ENCODE data around the gene ARMC3. TPM values are rescaled to one million over a fixed set of nuclear protein-coding genes. Genes with fewer than 3 reads are reported as not detected.

The ARMC3 gene
- total RNA-seq, 2 donors from 2014 or later: not detected

DNA sequence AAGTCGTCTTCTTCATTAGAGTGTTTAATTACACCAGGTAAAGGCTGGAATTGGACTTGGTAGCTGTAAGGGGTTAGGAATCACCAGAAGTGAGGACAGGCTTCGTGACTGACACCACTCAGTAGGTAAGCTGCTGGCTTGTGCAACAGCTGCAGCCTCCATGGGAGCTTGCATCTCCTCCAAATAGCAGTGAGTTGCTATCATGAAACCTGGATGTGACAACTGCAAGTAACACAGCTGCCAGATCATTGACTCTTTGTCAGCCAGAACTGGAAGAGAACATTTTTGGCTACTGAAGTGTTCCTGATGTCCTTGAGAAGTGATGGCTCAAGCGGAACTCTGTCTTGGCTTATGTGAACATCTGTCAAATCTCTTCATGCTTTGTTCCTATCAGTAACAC, 103.5 kb downstream of the ARMC3 start:
- DNase-seq (peak; percentile 28), ATAC-seq (peak; percentile 87 to 90)
- intact Hi-C loops (cut with DNase I): no loop called here

DNA sequence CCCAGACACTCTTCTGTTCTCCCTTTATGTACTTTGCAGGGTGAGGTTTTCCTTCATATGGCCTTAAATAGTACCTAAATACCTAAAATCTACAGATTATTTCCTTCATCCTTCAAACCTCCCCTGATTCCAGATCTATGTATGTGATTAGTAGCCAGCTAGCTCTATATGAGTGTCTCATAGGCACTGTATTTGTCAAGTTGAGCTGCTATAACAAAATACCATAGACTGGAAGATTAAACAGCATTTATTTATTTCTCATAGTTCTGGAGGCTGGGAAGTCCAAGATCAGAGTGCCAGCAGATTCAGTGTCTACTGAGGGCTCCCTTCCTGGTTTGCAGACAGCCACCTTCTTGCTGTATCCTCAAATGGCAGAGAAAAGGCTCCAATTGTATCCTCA, 106.9 kb downstream of the ARMC3 start:
- ATAC-seq (no peak), DNase-seq (no peak)
- intact Hi-C loops (cut with DNase I): no loop called here

DNA sequence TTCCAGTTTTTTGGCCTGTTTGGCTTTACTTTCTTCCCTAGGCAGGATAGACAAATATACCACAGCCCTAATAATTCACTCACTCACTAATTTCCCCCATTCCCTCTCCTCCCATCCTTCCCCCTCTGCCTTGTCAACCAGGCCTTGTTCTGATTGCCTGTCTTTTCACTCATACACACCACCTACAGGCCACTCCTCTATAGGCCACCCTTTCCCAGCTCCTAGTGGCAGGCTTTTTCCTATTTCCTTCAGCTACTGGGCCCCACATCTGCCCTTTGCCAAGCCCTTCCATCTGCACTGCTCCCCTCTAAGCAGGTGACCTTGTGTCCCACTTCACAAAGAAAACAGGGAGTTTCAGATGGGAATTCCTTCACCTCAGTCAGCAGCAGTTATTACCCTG, 107.7 kb downstream of the ARMC3 start:
- peak in 1 of 2 donors; percentile 51 for ATAC-seq
- intact Hi-C loops (cut with DNase I): no loop called here
- no peak for DNase-seq

DNA sequence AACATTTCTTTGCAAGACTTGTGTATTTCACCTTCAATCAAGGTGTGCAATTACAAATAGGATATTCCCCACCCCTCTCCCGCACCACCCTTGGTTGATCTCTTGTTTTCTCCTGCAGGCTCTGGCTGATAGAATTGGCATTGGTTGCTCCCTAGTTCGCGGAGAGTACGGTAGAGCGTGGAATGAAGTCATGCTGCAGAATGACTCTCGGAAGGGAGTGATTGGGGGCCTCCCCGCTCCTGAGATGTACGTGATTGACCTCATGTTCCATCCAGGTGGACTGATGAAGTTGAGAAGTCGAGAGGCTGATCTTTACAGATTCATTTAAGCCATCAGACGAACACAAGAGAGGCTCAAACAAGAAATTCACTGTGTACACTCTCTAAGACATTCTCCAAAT, 109.3 kb downstream of the ARMC3 start:
- intact Hi-C loops (cut with DNase I): no loop called here
- DNase-seq (no peak), ATAC-seq (no peak)

DNA sequence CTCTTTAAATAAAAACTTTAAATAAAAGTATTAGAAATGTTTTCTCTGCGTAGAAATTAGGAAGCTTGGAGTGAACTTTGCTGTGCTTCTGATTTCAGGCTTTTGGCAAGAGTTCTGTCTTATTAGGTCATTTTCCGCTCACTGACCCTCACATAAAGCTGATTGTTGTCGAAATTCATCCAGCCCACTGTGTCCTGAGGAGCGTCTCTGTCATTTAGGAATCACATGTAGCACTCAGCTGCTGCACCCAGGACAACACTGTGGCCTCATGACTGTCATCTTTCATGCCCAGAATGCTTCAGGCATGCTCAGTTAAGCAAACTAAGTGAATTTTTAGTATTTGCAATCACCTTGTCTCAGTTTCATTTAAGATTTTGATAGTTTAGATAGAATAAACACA, 109.7 kb downstream of the ARMC3 start:
- intact Hi-C loops (cut with DNase I): no loop called here
- DNase-seq (no peak), ATAC-seq (peak in 1 of 2 donors; percentile 33)

DNA sequence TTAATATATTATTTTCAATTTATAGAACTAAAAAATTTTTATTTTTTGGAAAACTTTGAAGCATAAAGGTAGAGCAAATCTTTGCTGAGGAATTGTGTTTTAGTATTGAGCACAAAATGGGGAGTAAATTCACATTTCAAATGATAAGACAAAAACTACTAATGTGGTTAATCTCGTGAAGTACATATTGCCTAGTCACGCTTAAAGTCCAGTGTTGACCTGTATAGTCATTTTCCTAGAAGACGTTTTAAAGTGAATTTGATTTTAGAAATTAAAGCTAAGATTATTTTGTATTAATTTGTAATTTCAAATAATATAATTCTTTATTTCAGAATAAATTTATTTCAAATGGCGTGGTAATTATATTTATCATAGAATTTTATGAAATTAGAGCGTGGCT, 110.3 kb downstream of the ARMC3 start:
- DNase-seq (no peak), ATAC-seq (no peak)
- intact Hi-C loops (cut with DNase I): no loop called here

DNA sequence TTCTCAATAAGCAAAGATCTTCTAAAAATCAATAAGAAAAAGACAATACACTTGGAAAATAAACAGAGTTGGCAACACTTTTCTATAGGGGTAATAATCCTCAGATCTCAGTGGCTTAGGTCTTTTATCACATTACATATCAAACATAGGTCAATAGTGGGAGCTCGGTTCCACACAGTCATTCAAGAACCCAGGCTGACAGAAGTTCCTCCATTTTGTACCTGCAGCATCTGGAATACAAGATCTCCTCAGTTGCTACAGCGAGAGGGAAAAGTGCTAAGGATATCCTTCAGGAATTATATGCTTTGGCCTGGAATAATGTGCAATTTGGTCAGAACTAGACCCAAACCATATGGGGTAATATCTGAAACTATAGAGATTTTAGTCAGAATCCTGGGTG, 112.1 kb downstream of the ARMC3 start:
- DNase-seq: no peak
- no peak for ATAC-seq
- intact Hi-C loops (cut with DNase I): no loop called here

DNA sequence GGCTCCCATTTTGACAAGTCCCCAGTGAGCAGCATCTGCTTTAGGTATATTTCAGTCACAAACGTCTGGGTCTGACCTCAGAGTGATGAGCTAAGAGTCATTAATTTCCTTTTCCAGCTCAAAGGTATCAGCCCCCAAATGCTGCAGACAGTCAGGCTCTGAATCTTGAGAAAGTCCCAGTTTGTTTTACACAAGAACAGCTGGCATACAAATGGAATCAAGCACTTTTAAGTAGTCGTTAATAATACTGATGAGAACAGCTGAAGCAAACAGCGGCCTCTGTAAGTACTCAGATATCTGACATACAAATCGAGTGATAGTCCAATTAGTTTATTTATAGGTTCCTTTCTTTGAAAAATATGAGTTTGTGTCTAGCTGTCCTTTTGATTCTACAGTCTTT, 118.2 kb downstream of the ARMC3 start:
- intact Hi-C loops (cut with DNase I): no loop called here
- DNase-seq: no peak
- no peak for ATAC-seq

DNA sequence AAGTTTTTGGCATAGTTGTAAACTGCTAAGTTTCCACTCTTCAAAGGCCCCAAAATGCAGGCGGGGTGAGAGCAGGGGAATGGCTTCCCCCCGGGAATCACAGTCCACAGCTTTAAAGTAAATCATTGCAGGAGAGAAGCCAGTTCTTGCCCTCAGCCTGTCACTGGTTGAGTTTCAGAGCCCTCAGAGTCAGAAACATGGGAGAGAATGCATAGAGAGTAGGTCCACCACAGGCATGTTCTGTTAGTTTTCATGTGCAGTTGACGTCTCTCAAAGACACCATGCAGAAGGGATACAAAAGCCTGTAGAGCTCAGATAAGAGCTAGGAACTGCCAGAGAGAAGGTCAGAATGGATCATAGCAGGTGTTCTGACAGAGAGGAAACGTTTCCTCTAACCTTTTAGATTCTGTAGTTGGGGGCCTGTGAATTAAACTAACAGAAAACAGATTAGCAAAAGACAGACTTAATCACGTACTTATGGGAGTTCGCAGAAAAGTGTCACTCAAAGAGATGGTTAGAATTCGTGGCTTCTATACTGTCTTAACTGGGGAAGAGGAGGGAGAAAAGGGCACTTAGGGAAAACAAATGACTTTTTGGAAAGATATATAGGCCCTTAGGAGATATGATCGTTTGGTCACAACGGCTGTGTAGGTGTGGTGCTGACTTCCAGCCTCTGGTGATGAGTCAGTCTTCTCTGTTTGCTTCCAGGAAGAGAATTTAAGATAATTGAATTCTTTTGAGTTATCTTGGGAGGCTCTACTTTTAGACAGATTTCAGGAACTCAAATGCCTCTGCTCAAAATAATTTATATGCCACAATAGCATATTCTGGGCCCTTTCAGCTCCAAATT, 119.6 kb downstream of the ARMC3 start:
- DNase-seq (no peak), ATAC-seq (peak; percentile 44 to 71)
- intact Hi-C loops (cut with DNase I): no loop called here

DNA sequence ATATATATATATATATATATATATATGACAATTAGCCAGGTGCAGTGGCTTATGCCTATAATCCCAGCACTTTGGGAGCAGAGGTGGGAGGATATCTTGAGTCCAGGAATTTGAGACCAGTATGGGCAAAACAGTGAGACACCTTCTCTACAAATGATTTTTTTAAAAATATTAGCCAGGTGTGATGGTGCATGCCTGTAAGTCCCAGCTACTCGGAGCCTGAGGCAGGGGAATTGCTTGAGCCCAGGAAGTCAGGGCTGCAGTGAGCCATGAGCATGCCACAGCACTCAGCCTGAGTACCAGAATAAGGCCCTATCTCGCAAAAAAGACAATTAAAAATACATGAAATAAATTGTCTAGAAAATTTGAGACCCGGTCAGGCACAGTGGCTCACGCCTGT, 120.3 kb downstream of the ARMC3 start:
- intact Hi-C loops (cut with DNase I): no loop called here

DNA sequence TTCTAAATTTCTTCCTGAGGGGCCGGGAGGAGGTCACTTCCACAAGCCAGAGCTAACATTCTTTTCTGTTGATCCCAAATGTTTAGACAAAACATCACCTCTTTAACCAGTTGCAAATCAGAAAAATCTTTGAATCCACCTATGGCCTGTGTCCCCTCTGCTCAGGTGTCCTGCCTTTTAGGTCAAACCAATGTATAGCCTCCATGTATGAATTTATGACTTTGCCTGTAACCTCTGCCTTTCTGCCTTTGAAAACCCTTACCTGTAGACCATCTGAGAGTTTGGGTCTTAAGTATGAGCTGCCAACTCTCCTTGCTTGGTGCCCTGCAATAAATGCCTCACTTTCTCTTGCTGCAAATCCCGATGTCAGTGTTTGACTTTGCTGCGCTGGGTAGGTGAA, 123.4 kb downstream of the ARMC3 start:
- ATAC-seq (no peak), DNase-seq (no peak)
- intact Hi-C loops (cut with DNase I): no loop called here

More for the DNA sequence above, 120.3 kb downstream of the ARMC3 start:
- ATAC-seq: no peak
- no peak for DNase-seq

DNA sequence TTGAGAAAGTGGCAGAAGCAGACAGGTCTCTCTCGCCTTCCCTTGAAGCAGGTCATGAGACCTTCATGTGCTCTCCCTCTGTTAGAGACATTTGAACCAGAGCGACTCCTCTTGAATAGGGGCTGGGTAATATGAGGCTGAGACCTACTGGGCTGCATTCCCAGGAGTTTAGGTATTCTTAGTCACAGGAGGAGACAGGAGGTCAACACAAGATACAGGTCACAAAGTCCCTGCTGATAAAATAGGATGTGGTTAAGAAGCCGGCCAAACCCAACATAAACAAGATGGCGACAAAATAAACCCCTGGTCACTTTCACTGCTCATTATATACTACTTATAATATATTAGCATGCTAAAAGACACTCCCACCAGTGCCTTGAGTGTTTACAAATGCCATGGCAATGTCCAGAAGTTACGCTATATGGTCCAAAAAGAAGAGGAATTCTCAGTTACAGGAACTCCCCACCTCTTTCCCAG, 124.0 kb downstream of the ARMC3 start:
- ATAC-seq: no peak
- DNase-seq: no peak
- intact Hi-C loops (cut with DNase I): no loop called here

DNA sequence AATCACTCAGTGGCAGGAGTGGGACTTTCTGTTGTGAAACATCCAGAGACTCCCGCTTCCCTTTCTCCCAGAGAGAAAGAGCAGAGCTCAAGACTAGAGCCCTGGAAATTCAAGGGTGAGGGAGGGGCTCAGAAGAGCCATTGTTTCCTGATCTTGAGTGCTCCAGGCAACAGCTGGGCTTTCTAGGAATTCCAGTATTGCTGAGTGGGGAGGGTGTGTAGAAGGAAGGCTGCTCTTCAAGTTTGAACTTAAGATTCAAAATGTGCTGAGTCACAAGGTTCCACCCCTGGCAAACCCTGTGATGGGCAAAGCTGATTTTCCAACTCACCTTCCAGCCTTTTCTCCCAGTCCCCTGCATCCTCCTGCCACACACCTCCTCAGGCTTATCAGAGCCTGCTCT, 125.2 kb downstream of the ARMC3 start:
- DNase-seq (no peak), ATAC-seq (peak in 1 of 2 donors; percentile 30)
- intact Hi-C loops (cut with DNase I): no loop called here

DNA sequence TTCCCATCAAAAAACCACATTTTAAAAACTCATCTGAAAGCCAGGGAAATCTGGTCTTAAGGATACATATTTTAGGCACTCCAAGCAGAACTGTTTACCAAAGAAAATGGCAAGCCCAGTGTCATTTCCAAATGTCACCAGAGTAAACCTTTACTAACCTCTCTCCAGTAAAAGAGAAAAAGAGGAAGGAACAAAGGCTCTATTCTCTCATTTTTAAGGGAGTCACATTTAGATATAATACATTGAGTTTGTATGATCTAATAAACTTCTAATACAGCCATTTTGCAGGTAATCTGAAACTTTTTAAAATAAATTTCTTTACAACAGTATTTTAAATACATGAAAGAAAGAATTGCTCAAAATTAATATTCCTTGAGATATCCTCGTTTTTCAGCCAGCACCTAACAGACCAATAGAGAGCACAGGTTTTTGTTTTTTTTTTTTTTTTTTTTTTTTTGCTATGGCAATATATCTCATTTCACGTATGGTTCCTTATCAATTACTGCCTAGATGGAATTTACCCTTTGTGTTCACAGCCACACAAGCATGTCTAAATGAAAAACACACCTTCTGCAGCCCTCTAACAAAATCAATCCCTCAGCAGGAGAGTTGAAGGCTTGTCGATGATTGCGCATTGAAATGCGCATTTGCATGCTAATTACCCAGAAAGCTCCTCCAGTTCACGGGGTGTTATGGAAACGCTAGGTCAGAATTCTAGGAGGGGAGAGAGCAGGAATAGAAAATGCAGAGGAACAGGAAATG, 127.8 kb downstream of the ARMC3 start:
- intact Hi-C loops (cut with DNase I): no loop called here
- DNase-seq (no peak), ATAC-seq (no peak)

DNA sequence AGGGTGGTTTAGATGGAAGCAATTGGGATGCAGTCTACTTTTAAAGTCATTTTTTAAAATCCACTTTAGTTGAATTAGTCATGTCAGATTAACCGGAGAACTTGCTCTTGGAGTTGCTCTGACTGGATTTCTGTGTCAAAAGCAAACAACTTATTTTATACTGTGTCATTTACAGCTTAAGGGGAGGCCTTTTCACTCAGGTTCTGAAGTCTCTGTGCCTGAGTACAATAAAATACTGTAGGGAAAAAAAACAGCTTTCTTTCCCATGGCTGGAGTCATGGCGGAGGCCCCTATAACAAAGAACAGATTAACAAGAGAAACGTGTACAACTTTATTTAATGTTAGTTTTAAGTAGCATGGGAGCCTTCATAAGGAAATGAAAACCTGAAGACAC, 128.3 kb downstream of the ARMC3 start:
- ATAC-seq (no peak), DNase-seq (no peak)
- intact Hi-C loops (cut with DNase I): no loop called here

DNA sequence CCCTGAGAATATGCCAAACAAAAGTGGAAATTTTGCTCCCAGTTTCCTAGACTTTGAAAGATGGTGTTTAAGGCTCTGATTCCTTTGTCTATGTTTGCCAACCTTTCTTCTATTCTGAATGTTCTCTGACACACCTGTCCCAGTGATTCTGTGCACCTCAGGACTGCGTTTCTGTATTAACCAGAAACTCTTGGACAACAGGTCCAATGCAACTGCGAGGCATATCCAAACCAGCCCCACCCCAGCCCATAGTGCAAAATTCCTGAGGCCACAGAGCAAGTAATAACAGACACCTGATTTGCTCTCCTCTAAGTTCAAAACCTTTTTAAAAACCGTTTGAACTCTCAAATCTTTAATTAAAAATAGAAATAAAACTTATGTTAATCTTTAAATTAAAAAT, 130.5 kb downstream of the ARMC3 start:
- intact Hi-C loops (cut with DNase I): no loop called here
- DNase-seq (no peak), ATAC-seq (no peak)

DNA sequence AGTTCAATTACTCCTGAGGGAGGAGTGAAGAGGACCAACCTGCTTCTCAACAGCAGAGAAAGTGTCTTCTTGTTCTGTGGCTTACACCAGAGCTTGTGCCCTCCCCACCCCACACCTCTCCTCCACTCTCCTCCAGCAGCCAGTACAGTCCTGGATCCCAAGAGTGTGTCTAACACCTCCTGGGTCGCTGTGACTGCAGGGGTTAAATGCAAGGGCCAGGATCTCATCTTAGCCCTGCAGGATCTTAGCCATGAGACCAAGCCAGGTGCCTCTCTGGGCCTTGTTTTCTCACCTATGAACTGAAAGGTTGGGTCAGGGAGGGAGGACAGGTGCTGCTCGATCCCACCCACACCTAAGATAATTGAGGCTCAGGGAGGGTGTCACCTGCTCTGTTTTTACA, 133.1 kb downstream of the ARMC3 start:
- no peak for DNase-seq
- intact Hi-C loops (cut with DNase I): loop anchor here in 1 of 2 donors (10.0 kb wide), 1 partner anchor 66 kb away; no protein-coding TSS in a partner anchor
- ATAC-seq: no peak

DNA sequence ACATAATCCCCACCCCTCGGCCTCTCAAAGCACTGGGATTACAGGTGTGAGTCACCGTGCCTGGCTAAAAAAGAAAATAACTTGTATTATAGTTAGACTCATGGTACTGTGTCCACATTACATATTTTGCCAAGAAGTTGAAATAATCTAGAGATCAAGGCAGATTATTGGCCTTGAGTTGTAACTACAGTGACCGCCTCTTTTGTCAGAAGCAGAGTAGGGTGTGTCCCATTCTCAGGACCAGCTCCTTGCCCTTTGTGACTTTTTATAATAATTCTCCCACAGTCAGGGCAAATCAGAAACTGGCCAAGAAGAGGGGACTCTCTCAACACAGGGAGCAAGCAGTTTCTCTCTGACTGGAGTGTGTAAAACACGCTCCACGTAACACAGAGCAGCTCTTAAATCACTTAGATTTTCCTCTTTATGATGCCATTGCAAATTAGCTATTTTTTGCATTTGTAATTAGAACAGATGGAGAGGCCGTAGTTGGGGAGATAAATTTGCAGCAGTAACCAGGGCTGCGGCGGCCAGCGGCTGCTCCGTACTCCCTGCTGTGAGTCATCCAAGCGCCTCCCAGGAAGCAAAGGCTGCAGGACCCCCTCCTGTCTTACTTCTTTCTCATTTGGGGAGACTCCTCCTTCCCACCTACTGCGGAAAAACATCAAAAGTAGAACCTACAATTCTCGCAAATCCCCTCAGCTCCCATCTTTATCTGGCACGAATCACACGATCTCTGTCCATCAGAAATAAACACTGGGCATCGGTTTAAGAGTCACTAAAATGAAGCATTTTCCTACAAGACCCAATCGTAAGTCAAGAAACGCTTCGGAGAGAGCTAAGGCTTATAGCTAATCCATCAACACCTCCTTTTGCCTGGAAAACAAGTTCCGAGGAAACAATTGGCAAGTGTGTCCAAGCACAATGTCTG, 135.5 kb downstream of the ARMC3 start:
- DNase-seq (peak; percentile 37), ATAC-seq (peak in 1 of 2 donors; percentile 42)
- intact Hi-C loops (cut with DNase I): loop anchor here in 1 of 2 donors (10.0 kb wide), 1 partner anchor 69 kb away; no protein-coding TSS in a partner anchor

All from left cardiac atrium (tissue), 4 donors.